ENCODE measurements around the gene NANOS2. TPM values are rescaled to one million over a fixed set of nuclear protein-coding genes. Genes with fewer than 3 reads are reported as not detected.

The NANOS2 gene
- total RNA-seq, 1 experiment from 2014 or later, result not detected

- Histone ChIP-seq H3K9me2 (ENCODE audit: insufficient read depth) (no peaks in the 10 kb centered on the region), H3K4me2 (no peak overlapping the region), H3K27ac (no peak overlapping the region), H3K9me3 (ENCODE audit: insufficient read depth, low read depth) (no peaks in the 10 kb centered on the region), H3K27me3 (ENCODE audit: insufficient read depth, low read depth) (no peaks in the 10 kb centered on the region), H3K36me3 (ENCODE audit: low read depth) (no peaks in the 10 kb centered on the region), H3K4me3 (no peak overlapping the region), H4K20me1 (ENCODE audit: insufficient read depth) (no peaks in the 10 kb centered on the region), H3K4me1 (replicated peaks; ENCODE audit: insufficient read depth) (peaks cover 14% of the 10 kb centered on the region), H2AFZ (no peak overlapping the region), H3K79me2 (ENCODE audit: low read depth) (no peaks in the 10 kb centered on the region), H3F3A (ENCODE audit: insufficient read depth, low read depth) (peaks cover 22% of the 10 kb centered on the region; the same call in 1 of the 2 replicates)
- intact Hi-C loops (cut with micrococcal nuclease; ENCODE audit: unreplicated experiment), result no loop called here
- no peak for TF ChIP-seq EZH2 (IDR thresholded peaks at IDR 0.05; ENCODE audit: low read depth)
- TF ChIP-seq CTCF (conservative IDR thresholded peaks at IDR 0.05), result no peak
- CTCF ChIA-PET, result interaction anchor here (0.6 kb wide), 1 partner anchor 103 kb away, joined by 3 read pairs; no protein-coding TSS in a partner anchor
- POLR2A ChIA-PET (ENCODE audit: unreplicated experiment), result interaction anchor here (0.7 kb wide), 1 partner anchor 28 kb away, joined by 3 read pairs; no protein-coding TSS in a partner anchor
- DNase-seq, result no peak
- no TSS peak for BruUV-seq (replicated peaks)
Measured at GRCh38 chr19:45919678-45920077, 5.1 kb upstream of the NANOS2 start.

GRCh38 chr19:45918721-45919120, 4.1 kb upstream of the NANOS2 start:
- Histone ChIP-seq H3K79me2 (ENCODE audit: low read depth) (no peaks in the 10 kb centered on the region), H2AFZ (no peak overlapping the region), H3K4me3 (no peak overlapping the region), H3K36me3 (ENCODE audit: low read depth) (no peaks in the 10 kb centered on the region), H4K20me1 (ENCODE audit: insufficient read depth) (no peaks in the 10 kb centered on the region), H3K9me3 (ENCODE audit: insufficient read depth, low read depth) (no peaks in the 10 kb centered on the region), H3K4me2 (no peak overlapping the region), H3F3A (ENCODE audit: insufficient read depth, low read depth) (peaks cover 16% of the 10 kb centered on the region; the same call in 1 of the 2 replicates), H3K4me1 (replicated peaks; ENCODE audit: insufficient read depth) (0 out of 2 replicates have a peak, but pooled peaks cover 9% of the 10 kb centered on the region), H3K27ac (no peak overlapping the region), H3K9me2 (ENCODE audit: insufficient read depth) (no peaks in the 10 kb centered on the region), H3K27me3 (ENCODE audit: insufficient read depth, low read depth) (no peaks in the 10 kb centered on the region)
- DNase-seq, result no peak
- CTCF ChIA-PET, result no interaction called here
- intact Hi-C loops (cut with micrococcal nuclease; ENCODE audit: unreplicated experiment), result no loop called here
- BruUV-seq (replicated peaks), result no TSS peak
- TF ChIP-seq CTCF (conservative IDR thresholded peaks at IDR 0.05) (no peak), EZH2 (IDR thresholded peaks at IDR 0.05; ENCODE audit: low read depth) (no peak)
- POLR2A ChIA-PET (ENCODE audit: unreplicated experiment), result no interaction called here

- Histone ChIP-seq H3K9me3 (ENCODE audit: insufficient read depth, low read depth) (no peaks in the 10 kb centered on the region), H2AFZ (no peak overlapping the region), H3K79me2 (ENCODE audit: low read depth) (no peaks in the 10 kb centered on the region), H3F3A (ENCODE audit: insufficient read depth, low read depth) (peaks cover 16% of the 10 kb centered on the region; the same call in 1 of the 2 replicates), H3K4me3 (no peak overlapping the region), H4K20me1 (ENCODE audit: insufficient read depth) (no peaks in the 10 kb centered on the region), H3K4me1 (replicated peaks; ENCODE audit: insufficient read depth) (0 out of 2 replicates have a peak, but pooled peaks cover 9% of the 10 kb centered on the region), H3K27ac (no peak overlapping the region), H3K4me2 (no peak overlapping the region), H3K9me2 (ENCODE audit: insufficient read depth) (no peaks in the 10 kb centered on the region), H3K36me3 (ENCODE audit: low read depth) (no peaks in the 10 kb centered on the region), H3K27me3 (ENCODE audit: insufficient read depth, low read depth) (peaks cover 9% of the 10 kb centered on the region; the same call in 1 of the 2 replicates)
- intact Hi-C loops (cut with micrococcal nuclease; ENCODE audit: unreplicated experiment), result no loop called here
- TF ChIP-seq EZH2 (IDR thresholded peaks at IDR 0.05; ENCODE audit: low read depth) (no peak), CTCF (conservative IDR thresholded peaks at IDR 0.05) (no peak)
- no peak for DNase-seq
- CTCF ChIA-PET, result interaction anchor here (0.6 to 0.7 kb wide), 2 partner anchors 43 to 79 kb away, joined by 5 read pairs; no protein-coding TSS in a partner anchor
- POLR2A ChIA-PET (ENCODE audit: unreplicated experiment), result no interaction called here
- BruUV-seq (replicated peaks), result no TSS peak
Measured at GRCh38 chr19:45917421-45918091, 3.0 kb upstream of the NANOS2 start.

Measured in PC-9 (cell line).